Right lobe of liver (tissue), 4 donors: Measurements from ENCODE around the gene ADARB1.

Experiments used
- CTCF ChIP-seq, 4 donors: fragments of 200-600 bp in 3 of 4; fragments of 450-650 bp in 1 of 4; IDR thresholded peaks; one replicate each; pipeline versions ENCODE4 v1.5.1 to v1.8.0; 2016 to 2022; ENCODE audit warnings: antibody characterized with exemption in 4 of 4, mild to moderate bottlenecking in 2 of 4
- POLR2A ChIP-seq: fragments of 450-650 bp; IDR thresholded peaks from one replicate; pipeline ENCODE4 v1.6.1; 2017; ENCODE audit warnings: antibody characterized with exemption, mild to moderate bottlenecking
- donor health status: DM: no; HTN: no; CAD: no.
- donor health status: DM: no; HTN: no; CAD: no.
- donor health status: DM: no; HTN: yes; CAD: no.

- TF ChIP-seq CTCF (IDR thresholded peaks at IDR 0.05) (no peak), POLR2A (no peak)
Measured at GRCh38 chr21:45182958-45183357, 108.6 kb downstream of the ADARB1 start.
